Kidney (tissue), 14 donors: ENCODE results near the gene KLK11. TPM values are rescaled to one million over a fixed set of nuclear protein-coding genes. Genes with fewer than 3 reads are reported as not detected.
A peak's percentile ranks its signal among the peaks of the same experiment; 100 is the strongest.
"Not testable (repeated sequence)": the region's sequence is repeated elsewhere in the genome, so short reads cannot be mapped to it uniquely, and the experiment has no call there.

Experiments
- DNase-seq, 5 donors: peaks; one replicate each; pipeline ENCODE4 v3.0.0-alpha.2; 2013 to 2020
- FAIRE-seq: peaks from 2 replicates; lab custom pipeline; 2012; peaks lifted over from hg19 to GRCh38; lab: Jason Lieb, UNC
- H3K27ac ChIP-seq, 2 donors: one replicate each; pipeline ENCODE4 v1.7.0; 2013; ENCODE audit warnings: low read depth in 2 of 2, low read length in 2 of 2, inconsistent platforms in 1 of 2
- H3K27me3 ChIP-seq: one replicate; pipeline ENCODE4 v1.7.1; 2013; ENCODE audit warnings: low read length, inconsistent platforms; ENCODE audit not compliant: control insufficient read depth, insufficient read depth
- H3K36me3 ChIP-seq, 3 donors: one replicate each; pipeline versions ENCODE4 v1.7.0 to v1.7.1; 2013; ENCODE audit warnings: low read length in 3 of 3, control low read depth in 1 of 3, inconsistent platforms in 1 of 3; ENCODE audit not compliant: insufficient read depth in 3 of 3, control insufficient read depth in 2 of 3
- H3K4me1 ChIP-seq, 3 donors: one replicate each; pipeline versions ENCODE4 v1.7.0 to v1.7.1; 2013; ENCODE audit warnings: low read length in 3 of 3, inconsistent platforms in 1 of 3, low read depth in 1 of 3; ENCODE audit not compliant: control insufficient read depth in 2 of 3, insufficient read depth in 2 of 3
- H3K4me3 ChIP-seq, 3 donors: one replicate each; pipeline versions ENCODE4 v1.7.0 to v1.8.1; 2013; ENCODE audit warnings: low read length in 3 of 3, control low read depth in 1 of 3, inconsistent platforms in 1 of 3
- H3K9ac ChIP-seq, 3 donors: one replicate each; pipeline versions ENCODE4 v1.7.0 to v1.7.1; 2013; ENCODE audit warnings: low read length in 3 of 3, control low read depth in 1 of 3, inconsistent platforms in 1 of 3
- H3K9me3 ChIP-seq, 3 donors: one replicate each; pipeline versions ENCODE4 v1.7.0 to v1.7.1; 2013; ENCODE audit warnings: low read length in 3 of 3, control low read depth in 1 of 3, inconsistent platforms in 1 of 3; ENCODE audit not compliant: control insufficient read depth in 2 of 3, insufficient read depth in 1 of 3
- CTCF ChIP-seq: IDR thresholded peaks from 3 replicates; pipeline ENCODE4 v1.5.1; 2012; ENCODE audit warnings: mild to moderate bottlenecking, moderate library complexity, borderline replicate concordance; ENCODE audit not compliant: insufficient read depth; ENCODE audit errors: extremely low read depth
- intact Hi-C: fragments of 100-400 bp; cut with DNase I; formaldehyde crosslinking; loops from one replicate; pipeline ENCODE4 v1.11.1; 2022
- polyA plus RNA-seq: library from polyadenylated mRNA; stranded (reverse); fragments of 350-450 nt; fragmentation: Illumina TruSeq; extraction: RNeasy Lipid Tissue Mini Kit (QIAGEN cat#74804); gene quantifications from one replicate; pipeline ENCODE4 v1.2.3, GENCODE V29; 2014; ENCODE audit warnings: low read depth, low replicate concordance; ENCODE audit not compliant: insufficient read depth
- total RNA-seq: library from RNA; stranded (reverse); fragmentation: NEBNext Ultra II Directional; extraction: Animal tissue kit (Norgen Biotek cat#: 25700); gene quantifications from one replicate; pipeline ENCODE4 v1.2.1, GENCODE V29; 2021
- donor health status: control.
- donor health status: control.
- donor health status: control.
- donor health status: control.
- donor health status: control.
- donor health status: DM: yes; HTN: yes; CAD: no.
- donor health status: Normal renal cell carcinoma (clear cell type).

Gene KLK11
- total and polyA plus RNA-seq, 2 donors from 2014 or later: 0.47 TPM; not detected in 1

GRCh38 chr19:50992666-50993035 is 33.8 kb downstream of the KLK11 start:
- TF ChIP-seq CTCF: no peak
- H3K27ac ChIP-seq: no peak overlapping the region

GRCh38 chr19:50984416-50984815 is 42.0 kb downstream of the KLK11 start:
- DNase-seq, H3K27ac ChIP-seq, intact Hi-C loops, H3K9me3 ChIP-seq, FAIRE-seq, H3K4me1 ChIP-seq, H3K4me3 ChIP-seq, H3K27me3 ChIP-seq, H3K36me3 ChIP-seq, H3K9ac ChIP-seq: not testable (repeated sequence)

More at GRCh38 chr19:50992666-50993035, 33.8 kb downstream of the KLK11 start:
- Histone ChIP-seq H3K36me3 (no peaks in the 10 kb centered on the region), H3K4me1 (no peaks in the 10 kb centered on the region), H3K4me3 (no peak overlapping the region), H3K9me3 (no peaks in the 10 kb centered on the region), H3K27me3 (no peaks in the 10 kb centered on the region), H3K9ac (no peak overlapping the region)
- intact Hi-C loops: no loop called here
- DNase-seq: no peak
- no peak for FAIRE-seq

GRCh38 chr19:50983625-50984292 is 42.7 kb downstream of the KLK11 start, which contains the start of gene KLK7:
Gene KLK7, minus strand, starts transcription at chr19:50983917. Its CDS starts 1,518 bp downstream, at chr19:50982399.
- H3K9me3 ChIP-seq: no peaks in the 10 kb centered on the region
- H3K4me3 ChIP-seq: no peak within 1 kb of the TSS
- H3K27me3 ChIP-seq: no peaks in the 10 kb centered on the region
- FAIRE-seq: no peak
- H3K36me3 ChIP-seq: no peaks in the 10 kb centered on the region
- no peak for TF ChIP-seq CTCF
- intact Hi-C loops: no loop called here
- no peak within 1 kb of the TSS for H3K9ac ChIP-seq
- peak in 2 of 5 donors; percentile 41 to 55 for DNase-seq
- no peaks in the 10 kb centered on the region for H3K4me1 ChIP-seq
- no peak within 1 kb of the TSS for H3K27ac ChIP-seq

- FAIRE-seq (no peak), DNase-seq (no peak)
- no peaks in the 10 kb centered on the region for H3K4me1 ChIP-seq
- H3K4me3 ChIP-seq: no peak overlapping the region
- no peak overlapping the region for H3K9ac ChIP-seq
- no peak overlapping the region for H3K27ac ChIP-seq
- H3K9me3 ChIP-seq: no peaks in the 10 kb centered on the region
- TF ChIP-seq CTCF: no peak
- intact Hi-C loops: no loop called here
- H3K36me3 ChIP-seq: no peaks in the 10 kb centered on the region
- H3K27me3 ChIP-seq: no peaks in the 10 kb centered on the region
These were observed 44.2 kb downstream of the KLK11 start for GRCh38 chr19:50982186-50982585.
